ENCODE measurements around the gene OR11L1.

Gene OR11L1

DNA sequence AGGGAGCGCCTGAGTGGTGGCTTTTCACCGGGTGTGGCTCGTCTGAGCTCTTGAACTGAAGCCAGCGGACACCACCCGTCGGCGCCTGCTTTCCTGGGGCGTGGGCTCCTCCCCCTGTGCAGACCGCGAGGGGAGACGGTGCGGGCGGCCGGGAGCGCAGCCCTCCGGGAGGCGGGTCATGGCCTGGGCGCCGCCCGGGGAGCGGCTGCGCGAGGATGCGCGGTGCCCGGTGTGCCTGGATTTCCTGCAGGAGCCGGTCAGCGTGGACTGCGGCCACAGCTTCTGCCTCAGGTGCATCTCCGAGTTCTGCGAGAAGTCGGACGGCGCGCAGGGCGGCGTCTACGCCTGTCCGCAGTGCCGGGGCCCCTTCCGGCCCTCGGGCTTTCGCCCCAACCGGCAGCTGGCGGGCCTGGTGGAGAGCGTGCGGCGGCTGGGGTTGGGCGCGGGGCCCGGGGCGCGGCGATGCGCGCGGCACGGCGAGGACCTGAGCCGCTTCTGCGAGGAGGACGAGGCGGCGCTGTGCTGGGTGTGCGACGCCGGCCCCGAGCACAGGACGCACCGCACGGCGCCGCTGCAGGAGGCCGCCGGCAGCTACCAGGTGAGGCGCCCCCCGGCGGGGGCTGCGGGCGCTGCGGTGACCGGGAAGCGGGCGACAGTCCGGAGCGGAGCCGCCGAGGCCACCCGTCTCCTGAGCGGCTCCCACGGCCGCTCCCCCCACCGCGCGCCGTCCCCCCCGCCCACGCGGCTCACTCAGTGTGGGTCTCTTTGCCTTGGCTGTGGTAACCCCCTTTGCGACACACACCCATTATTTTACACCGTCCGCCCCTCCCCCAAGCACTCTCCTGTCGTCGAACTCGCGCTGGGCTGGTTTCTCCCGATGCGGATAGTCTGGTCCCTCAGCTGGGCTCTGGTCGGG is 15.6 kb upstream of the OR11L1 start, which contains the start of gene TRIM58:
TSS of gene TRIM58 (plus strand) at position 119 of the 916 bp plus-strand sequence. CDS start at position 179, 60 bp downstream.
- FAIRE-seq, result no peak
- peak; percentile 86 for DNase-seq (ENCODE audit: insufficient read length, low spot score)
- TF ChIP-seq CTCF (IDR thresholded peaks at IDR 0.05; ENCODE audit: insufficient read depth, missing control alignments), result peak; percentile 73

- TF ChIP-seq CTCF (IDR thresholded peaks at IDR 0.05; ENCODE audit: insufficient read depth, missing control alignments), result no peak
- DNase-seq (ENCODE audit: insufficient read length, low spot score) (no peak), FAIRE-seq (no peak)
Measured at GRCh38 chr1:247855911-247856310, 14.2 kb upstream of the OR11L1 start.

DNA sequence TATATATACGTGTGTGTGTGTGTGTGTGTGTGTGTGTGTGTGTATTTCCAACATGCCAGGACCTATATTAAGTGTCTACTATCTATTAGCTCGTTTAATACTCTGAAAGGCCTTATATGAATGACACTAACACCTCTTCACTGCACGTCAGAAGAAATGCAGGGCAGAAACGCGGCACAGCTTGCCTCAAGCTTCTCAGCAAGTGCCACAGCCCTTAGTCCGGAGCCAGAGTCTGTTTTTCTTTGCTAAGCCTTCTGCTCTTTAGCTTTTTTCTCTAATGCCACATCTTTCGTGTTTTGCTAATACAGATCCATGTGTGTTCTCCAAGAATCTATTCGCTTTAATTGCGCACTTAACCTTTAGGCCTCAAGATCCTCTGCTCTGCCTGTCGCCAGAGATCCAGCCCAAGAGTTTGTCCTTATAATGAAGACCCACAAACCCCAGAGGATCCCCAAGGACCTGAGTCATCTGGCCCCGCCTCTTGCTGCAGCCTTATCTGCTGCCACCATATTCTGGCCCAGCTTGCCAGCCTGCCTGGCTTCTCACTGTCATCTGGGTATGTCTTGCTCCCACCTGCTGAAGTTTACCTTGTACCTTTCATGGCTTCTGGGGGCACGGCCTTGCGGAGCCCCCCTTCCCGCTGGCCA is 13.3 kb upstream of the OR11L1 start:
- no peak for TF ChIP-seq CTCF (IDR thresholded peaks at IDR 0.05; ENCODE audit: insufficient read depth, missing control alignments)
- FAIRE-seq (no peak), DNase-seq (ENCODE audit: insufficient read length, low spot score) (no peak)

GRCh38 chr1:247849616-247850015 is 7.9 kb upstream of the OR11L1 start:
- no peak for TF ChIP-seq CTCF (IDR thresholded peaks at IDR 0.05; ENCODE audit: insufficient read depth, missing control alignments)
- no peak for FAIRE-seq

DNA sequence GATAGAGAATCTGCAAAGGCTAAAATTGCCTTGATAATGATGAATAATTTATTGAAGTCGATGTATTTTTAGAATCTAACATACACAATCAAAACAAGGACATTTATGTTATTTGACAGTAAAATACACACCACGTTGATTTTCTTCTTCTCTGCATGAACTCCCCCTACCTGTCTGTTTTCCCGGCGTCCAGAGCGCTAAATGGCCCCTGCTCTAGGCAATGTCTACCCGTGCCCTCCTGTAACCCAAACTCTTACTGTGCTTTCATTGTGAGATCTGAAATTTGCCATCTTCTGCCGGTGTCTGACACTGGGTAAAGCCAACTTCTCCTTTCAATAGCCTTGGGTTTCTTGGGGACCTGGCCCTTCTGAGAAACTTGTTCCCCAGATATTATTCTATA is 6.7 kb upstream of the OR11L1 start:
- DNase-seq (ENCODE audit: insufficient read length, low spot score) (no peak), FAIRE-seq (peak; percentile 44)
- TF ChIP-seq CTCF (IDR thresholded peaks at IDR 0.05; ENCODE audit: insufficient read depth, missing control alignments), result no peak

More at GRCh38 chr1:247849616-247850015, 7.9 kb upstream of the OR11L1 start:
- no peak for DNase-seq (ENCODE audit: insufficient read length, low spot score)

- FAIRE-seq (peak; percentile 11), DNase-seq (ENCODE audit: insufficient read length, low spot score) (no peak)
- TF ChIP-seq CTCF (IDR thresholded peaks at IDR 0.05; ENCODE audit: insufficient read depth, missing control alignments), result no peak
Measured at GRCh38 chr1:247845693-247846017, 4.0 kb upstream of the OR11L1 start.
